Measurements from ENCODE around the gene EDC3. TPM values are rescaled to one million over a fixed set of nuclear protein-coding genes. Genes with fewer than 3 reads are reported as not detected.
A peak's percentile ranks its signal among the peaks of the same experiment; 100 is the strongest.

The EDC3 gene
- polyA plus RNA-seq, 1 experiment, result 44.2 TPM

DNA sequence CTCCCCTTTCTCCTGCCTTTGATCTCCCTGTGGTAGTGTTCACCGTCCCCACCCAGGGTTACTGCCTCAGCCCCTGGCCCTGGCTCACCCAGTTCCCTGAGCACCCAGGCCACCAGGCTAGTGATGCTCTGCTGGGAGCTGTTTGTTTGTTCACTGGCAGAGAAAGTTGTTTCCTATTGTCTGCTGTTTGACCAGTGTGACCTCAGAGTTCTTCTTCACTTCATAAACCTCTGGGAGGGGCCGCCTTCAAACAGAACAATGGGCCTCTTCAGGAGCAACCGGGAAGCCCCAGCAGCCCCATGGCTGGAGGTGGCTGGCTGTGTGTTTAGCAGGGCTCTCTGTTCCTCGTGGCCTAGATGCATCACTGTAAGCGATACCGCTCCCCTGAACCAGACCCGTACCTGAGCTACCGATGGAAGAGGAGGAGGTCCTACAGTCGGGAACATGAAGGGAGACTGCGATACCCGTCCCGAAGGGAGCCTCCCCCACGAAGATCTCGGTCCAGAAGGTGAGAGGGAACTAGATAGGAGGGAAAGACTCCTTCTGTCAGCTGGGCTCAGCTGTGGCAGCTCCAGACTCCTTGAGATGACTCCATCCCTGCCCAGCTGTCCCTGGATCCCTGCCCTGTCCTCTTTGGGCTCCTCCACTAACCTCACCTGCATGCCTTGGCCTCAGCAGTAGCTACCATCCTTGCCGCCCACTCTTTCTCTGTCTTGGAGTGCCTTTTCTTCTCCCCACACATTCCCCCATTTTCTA, 76.8 kb downstream of the EDC3 start:
- TF ChIP-seq, protein P1, sequence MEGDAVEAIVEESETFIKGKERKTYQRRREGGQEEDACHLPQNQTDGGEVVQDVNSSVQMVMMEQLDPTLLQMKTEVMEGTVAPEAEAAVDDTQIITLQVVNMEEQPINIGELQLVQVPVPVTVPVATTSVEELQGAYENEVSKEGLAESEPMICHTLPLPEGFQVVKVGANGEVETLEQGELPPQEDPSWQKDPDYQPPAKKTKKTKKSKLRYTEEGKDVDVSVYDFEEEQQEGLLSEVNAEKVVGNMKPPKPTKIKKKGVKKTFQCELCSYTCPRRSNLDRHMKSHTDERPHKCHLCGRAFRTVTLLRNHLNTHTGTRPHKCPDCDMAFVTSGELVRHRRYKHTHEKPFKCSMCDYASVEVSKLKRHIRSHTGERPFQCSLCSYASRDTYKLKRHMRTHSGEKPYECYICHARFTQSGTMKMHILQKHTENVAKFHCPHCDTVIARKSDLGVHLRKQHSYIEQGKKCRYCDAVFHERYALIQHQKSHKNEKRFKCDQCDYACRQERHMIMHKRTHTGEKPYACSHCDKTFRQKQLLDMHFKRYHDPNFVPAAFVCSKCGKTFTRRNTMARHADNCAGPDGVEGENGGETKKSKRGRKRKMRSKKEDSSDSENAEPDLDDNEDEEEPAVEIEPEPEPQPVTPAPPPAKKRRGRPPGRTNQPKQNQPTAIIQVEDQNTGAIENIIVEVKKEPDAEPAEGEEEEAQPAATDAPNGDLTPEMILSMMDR (IDR thresholded peaks at IDR 0.05; ENCODE audit: insufficient read depth, low read depth, low read length), result no peak
- H3K4me3 ChIP-seq (ENCODE audit: low read depth, low read length), result no peak overlapping the region
- ChIA-PET CTCF (interaction anchor here (3.7 to 13.7 kb wide), 2 partner anchors 14 to 149 kb away, joined by 11 to 135 read pairs; no protein-coding TSS in a partner anchor), POLR2A (no interaction called here)
- peaks cover 44% of the 10 kb centered on the region for H3K36me3 ChIP-seq (ENCODE audit: control insufficient read depth, insufficient read depth, low read length)
- no peaks in the 10 kb centered on the region for H3K27me3 ChIP-seq (ENCODE audit: control insufficient read depth, insufficient read depth, low read length)
- DNase-seq (ENCODE audit: low read depth), result no peak

DNA sequence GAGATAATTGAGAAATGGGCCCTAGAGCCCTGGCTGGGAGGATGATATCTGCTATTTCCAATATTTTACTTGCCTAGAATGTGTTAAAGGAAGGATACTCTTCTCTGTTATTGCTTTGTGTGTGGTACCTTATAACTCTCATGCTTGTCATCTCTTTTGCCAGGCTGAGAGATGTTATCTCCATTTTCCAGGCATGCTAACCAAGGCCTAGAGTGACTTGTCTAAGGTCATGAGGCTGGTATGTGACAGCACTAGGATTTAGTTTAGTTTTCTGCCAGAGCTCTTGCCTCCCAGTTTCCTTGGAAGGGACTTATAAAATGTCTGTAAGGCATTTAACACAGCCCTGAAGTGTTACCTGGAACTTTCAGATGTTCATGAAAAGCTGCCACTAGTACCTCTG, 78.8 kb downstream of the EDC3 start:
- peak overlapping the region; percentile 98 for H3K4me3 ChIP-seq (ENCODE audit: low read depth, low read length)
- peaks cover 24% of the 10 kb centered on the region for H3K36me3 ChIP-seq (ENCODE audit: control insufficient read depth, insufficient read depth, low read length)
- TF ChIP-seq, protein P1 (IDR thresholded peaks at IDR 0.05; ENCODE audit: insufficient read depth, low read depth, low read length), result no peak
- H3K27me3 ChIP-seq (ENCODE audit: control insufficient read depth, insufficient read depth, low read length), result no peaks in the 10 kb centered on the region
- no peak for DNase-seq (ENCODE audit: low read depth)
- POLR2A ChIA-PET, result interaction anchor here (0.9 kb wide), 1 partner anchor 76 kb away, joined by 7 read pairs; the partner anchor contains the start of gene ARID3B
- CTCF ChIA-PET, result interaction anchor here (0.8 to 13.7 kb wide), 10 partner anchors 8 to 327 kb away, joined by 3 to 135 read pairs (median 4); partner anchors contain the start of gene CYP11A1

DNA sequence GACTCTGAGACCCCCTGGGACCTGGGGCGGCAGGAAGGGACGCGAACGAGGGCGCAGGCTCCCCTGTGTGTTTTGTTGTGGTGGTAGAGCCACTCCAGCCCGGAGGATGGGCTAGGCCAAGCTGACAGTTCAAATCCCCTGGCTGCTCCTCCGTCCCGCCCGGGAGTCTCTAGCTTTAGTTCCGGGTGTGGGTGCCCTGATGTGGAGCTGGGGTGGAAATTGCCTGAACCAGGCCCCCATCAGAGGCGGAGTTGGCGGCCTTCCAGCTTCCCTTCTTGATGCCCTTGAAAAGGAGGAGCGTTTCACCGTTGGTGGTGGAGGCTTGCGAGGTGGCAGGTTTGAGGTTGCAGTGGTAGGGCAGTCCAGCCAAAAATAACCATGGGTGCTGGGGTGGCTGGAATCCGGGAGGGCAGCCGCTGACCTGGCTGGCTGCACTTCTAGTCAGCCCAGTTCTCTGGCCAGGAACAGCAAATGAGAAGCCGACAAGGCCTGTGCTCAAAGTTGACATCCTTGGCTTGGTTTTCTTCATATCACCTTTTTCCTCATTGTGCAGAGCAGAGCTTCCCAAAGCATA, 79.4 kb downstream of the EDC3 start:
- H3K4me3 ChIP-seq (ENCODE audit: low read depth, low read length), result peak overlapping the region; percentile 98
- TF ChIP-seq, protein P1 (IDR thresholded peaks at IDR 0.05; ENCODE audit: insufficient read depth, low read depth, low read length), result no peak
- ChIA-PET CTCF (interaction anchor here (0.8 to 13.7 kb wide), 9 partner anchors 9 to 328 kb away, joined by 3 to 135 read pairs (median 4); partner anchors contain the start of gene CYP11A1), POLR2A (interaction anchor here (0.7 to 0.9 kb wide), 2 partner anchors 76 to 237 kb away, joined by 4 to 7 read pairs; partner anchors contain the start of gene ARID3B)
- no peak for DNase-seq (ENCODE audit: low read depth)
- no peaks in the 10 kb centered on the region for H3K27me3 ChIP-seq (ENCODE audit: control insufficient read depth, insufficient read depth, low read length)
- H3K36me3 ChIP-seq (ENCODE audit: control insufficient read depth, insufficient read depth, low read length), result peaks cover 21% of the 10 kb centered on the region

DNA sequence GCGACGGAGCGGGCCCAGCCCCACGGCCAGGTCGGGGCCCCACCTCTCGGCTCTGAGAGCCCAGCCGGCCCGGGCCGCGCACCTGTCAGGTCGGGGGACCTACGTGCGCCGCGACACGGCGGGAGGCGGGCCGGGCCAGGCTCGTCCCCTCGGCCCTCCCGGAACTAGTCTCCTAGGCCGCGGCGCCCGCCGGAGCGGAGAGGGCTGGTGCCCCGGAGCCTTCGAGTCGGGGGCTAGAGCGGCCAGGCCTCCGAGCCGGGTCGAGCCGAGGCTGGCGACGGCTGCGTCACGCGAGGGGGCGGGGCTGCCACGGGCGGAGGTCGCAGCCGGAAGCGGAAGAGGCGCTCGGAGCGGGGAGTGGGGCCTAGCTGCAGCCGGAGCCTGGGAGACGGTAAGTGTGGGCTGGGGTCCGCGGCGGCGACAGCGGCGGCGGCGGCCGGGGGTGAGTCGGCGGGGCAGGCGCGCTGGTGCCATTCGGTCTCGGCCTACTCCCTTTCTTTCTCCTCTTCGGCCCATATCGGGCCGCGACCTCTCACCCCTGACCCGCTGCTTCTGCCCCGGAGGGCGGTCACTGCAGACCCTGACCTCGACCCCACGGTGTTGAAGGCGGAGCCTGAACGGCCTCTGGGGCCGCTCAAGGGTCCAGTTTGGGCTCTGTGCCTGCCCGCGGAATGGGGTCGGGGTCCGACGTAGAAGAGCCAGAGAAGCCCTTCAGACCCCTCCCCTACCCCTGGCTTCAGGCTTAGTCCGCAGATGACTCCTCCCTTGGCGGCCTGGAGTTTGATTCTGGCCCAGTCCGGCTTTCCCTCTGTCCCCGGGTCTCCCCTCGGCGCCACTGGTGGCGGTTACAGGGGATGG, 80.1 kb downstream of the EDC3 start, which contains the start of gene CLK3:
CLK3 (plus strand) TSS at position 329 of the 858 bp plus-strand sequence. CDS start 3,361 bp downstream, outside the sequence.
- peak within 1 kb of the TSS; percentile 98 for H3K4me3 ChIP-seq (ENCODE audit: low read depth, low read length)
- peak; percentile 49 for DNase-seq (ENCODE audit: low read depth)
- peaks cover 14% of the 10 kb centered on the region for H3K36me3 ChIP-seq (ENCODE audit: control insufficient read depth, insufficient read depth, low read length)
- POLR2A ChIA-PET, result interaction anchor here (0.7 to 0.9 kb wide), 2 partner anchors 75 to 237 kb away, joined by 4 to 7 read pairs; partner anchors contain the start of gene ARID3B
- CTCF ChIA-PET, result interaction anchor here (1.0 to 13.7 kb wide), 9 partner anchors 9 to 248 kb away, joined by 3 to 135 read pairs (median 5); partner anchors contain the start of gene CYP11A1
- TF ChIP-seq, protein P1 (IDR thresholded peaks at IDR 0.05; ENCODE audit: insufficient read depth, low read depth, low read length), result no peak
- no peaks in the 10 kb centered on the region for H3K27me3 ChIP-seq (ENCODE audit: control insufficient read depth, insufficient read depth, low read length)

Measured in BJ (cell line).